ENCODE measurements around the gene FARP2. TPM values are rescaled to one million over a fixed set of nuclear protein-coding genes. Genes with fewer than 3 reads are reported as not detected.

Gene FARP2
- total and polyA plus RNA-seq, 2 of the 13 experiments (the other 11 are each of a cell fraction or from before 2014, with no cell fraction given): 28.0 to 45.4 TPM

GRCh38 chr2:241350878-241351639 is 5.0 kb upstream of the FARP2 start (continued):
- TF ChIP-seq, protein P1, sequence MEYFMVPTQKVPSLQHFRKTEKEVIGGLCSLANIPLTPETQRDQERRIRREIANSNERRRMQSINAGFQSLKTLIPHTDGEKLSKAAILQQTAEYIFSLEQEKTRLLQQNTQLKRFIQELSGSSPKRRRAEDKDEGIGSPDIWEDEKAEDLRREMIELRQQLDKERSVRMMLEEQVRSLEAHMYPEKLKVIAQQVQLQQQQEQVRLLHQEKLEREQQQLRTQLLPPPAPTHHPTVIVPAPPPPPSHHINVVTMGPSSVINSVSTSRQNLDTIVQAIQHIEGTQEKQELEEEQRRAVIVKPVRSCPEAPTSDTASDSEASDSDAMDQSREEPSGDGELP (IDR thresholded peaks at IDR 0.05; ENCODE audit: borderline replicate concordance, low read depth): peak; percentile 56; the same call in 1 of the 2 replicates
- TF ChIP-seq, protein P2, sequence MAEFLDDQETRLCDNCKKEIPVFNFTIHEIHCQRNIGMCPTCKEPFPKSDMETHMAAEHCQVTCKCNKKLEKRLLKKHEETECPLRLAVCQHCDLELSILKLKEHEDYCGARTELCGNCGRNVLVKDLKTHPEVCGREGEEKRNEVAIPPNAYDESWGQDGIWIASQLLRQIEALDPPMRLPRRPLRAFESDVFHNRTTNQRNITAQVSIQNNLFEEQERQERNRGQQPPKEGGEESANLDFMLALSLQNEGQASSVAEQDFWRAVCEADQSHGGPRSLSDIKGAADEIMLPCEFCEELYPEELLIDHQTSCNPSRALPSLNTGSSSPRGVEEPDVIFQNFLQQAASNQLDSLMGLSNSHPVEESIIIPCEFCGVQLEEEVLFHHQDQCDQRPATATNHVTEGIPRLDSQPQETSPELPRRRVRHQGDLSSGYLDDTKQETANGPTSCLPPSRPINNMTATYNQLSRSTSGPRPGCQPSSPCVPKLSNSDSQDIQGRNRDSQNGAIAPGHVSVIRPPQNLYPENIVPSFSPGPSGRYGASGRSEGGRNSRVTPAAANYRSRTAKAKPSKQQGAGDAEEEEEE (CRISPR knock-in tag; IDR thresholded peaks at IDR 0.05; ENCODE audit: borderline replicate concordance): peak; percentile 24; the same call in 1 of the 2 replicates
- TF ChIP-seq, protein P3, sequence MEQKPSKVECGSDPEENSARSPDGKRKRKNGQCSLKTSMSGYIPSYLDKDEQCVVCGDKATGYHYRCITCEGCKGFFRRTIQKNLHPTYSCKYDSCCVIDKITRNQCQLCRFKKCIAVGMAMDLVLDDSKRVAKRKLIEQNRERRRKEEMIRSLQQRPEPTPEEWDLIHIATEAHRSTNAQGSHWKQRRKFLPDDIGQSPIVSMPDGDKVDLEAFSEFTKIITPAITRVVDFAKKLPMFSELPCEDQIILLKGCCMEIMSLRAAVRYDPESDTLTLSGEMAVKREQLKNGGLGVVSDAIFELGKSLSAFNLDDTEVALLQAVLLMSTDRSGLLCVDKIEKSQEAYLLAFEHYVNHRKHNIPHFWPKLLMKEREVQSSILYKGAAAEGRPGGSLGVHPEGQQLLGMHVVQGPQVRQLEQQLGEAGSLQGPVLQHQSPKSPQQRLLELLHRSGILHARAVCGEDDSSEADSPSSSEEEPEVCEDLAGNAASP (CRISPR knock-in tag; IDR thresholded peaks at IDR 0.05; ENCODE audit: borderline replicate concordance): peak; percentile 26; the same call in 1 of the 2 replicates
- TF ChIP-seq, protein P4, sequence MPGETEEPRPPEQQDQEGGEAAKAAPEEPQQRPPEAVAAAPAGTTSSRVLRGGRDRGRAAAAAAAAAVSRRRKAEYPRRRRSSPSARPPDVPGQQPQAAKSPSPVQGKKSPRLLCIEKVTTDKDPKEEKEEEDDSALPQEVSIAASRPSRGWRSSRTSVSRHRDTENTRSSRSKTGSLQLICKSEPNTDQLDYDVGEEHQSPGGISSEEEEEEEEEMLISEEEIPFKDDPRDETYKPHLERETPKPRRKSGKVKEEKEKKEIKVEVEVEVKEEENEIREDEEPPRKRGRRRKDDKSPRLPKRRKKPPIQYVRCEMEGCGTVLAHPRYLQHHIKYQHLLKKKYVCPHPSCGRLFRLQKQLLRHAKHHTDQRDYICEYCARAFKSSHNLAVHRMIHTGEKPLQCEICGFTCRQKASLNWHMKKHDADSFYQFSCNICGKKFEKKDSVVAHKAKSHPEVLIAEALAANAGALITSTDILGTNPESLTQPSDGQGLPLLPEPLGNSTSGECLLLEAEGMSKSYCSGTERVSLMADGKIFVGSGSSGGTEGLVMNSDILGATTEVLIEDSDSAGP (CRISPR knock-in tag; IDR thresholded peaks at IDR 0.05; ENCODE audit: borderline replicate concordance): peak; percentile 76
- TF ChIP-seq ZNF441 (CRISPR knock-in tag; IDR thresholded peaks at IDR 0.05; ENCODE audit: borderline replicate concordance) (no peak; the same call in 1 of the 2 replicates), KAT8 (CRISPR knock-in tag; IDR thresholded peaks at IDR 0.05) (peak; percentile 13; the same call in 1 of the 2 replicates), NONO (IDR thresholded peaks at IDR 0.05) (no peak), NONO (CRISPR knock-in tag; conservative IDR thresholded peaks at IDR 0.05) (0 out of 2 replicates have a peak, but pooled peaks have one; percentile 21), RXRB (CRISPR knock-in tag; IDR thresholded peaks at IDR 0.05; ENCODE audit: borderline replicate concordance) (peak; percentile 68; the same call in 1 of the 2 replicates), MED1 (CRISPR knock-in tag; IDR thresholded peaks at IDR 0.05) (peak; percentile 41; the same call in 1 of the 2 replicates), ZNF605 (CRISPR knock-in tag; IDR thresholded peaks at IDR 0.05) (0 out of 2 replicates have a peak, but pooled peaks have one; percentile 34), REXO4 (CRISPR knock-in tag; IDR thresholded peaks at IDR 0.05; ENCODE audit: borderline replicate concordance) (no peak), AGO1 (IDR thresholded peaks at IDR 0.05; ENCODE audit: low read depth, low read length, poor library complexity, severe bottlenecking) (no peak), USF2 (IDR thresholded peaks at IDR 0.05; ENCODE audit: low read depth, low read length) (peak; percentile 88), USF2 (CRISPR knock-in tag; IDR thresholded peaks at IDR 0.05; ENCODE audit: borderline replicate concordance) (peak; percentile 88; the same call in 1 of the 2 replicates), MAZ (IDR thresholded peaks at IDR 0.05; ENCODE audit: borderline replicate concordance, low read depth, low read length) (no peak; the same call in 1 of the 2 replicates), MAZ (CRISPR knock-in tag; IDR thresholded peaks at IDR 0.05; ENCODE audit: low read depth) (peak; percentile 55; the same call in 1 of the 2 replicates), ZBTB20 (CRISPR knock-in tag; IDR thresholded peaks at IDR 0.05; ENCODE audit: borderline replicate concordance, low read depth) (peak; percentile 38; the same call in 1 of the 2 replicates)

Measured in HepG2 (cell line).